Endothelial cell of umbilical vein (primary cell): Measurements from ENCODE around the gene MYH16. TPM values are rescaled to one million over a fixed set of nuclear protein-coding genes. Genes with fewer than 3 reads are reported as not detected.
"Not testable (repeated sequence)": the region's sequence is repeated elsewhere in the genome, so short reads cannot be mapped to it uniquely, and the experiment has no call there.

Experiments used
- BruUV-seq: library from RNA; stranded (reverse); fragments of 400-500 nt; replicated peaks from 2 replicates; lab custom pipeline; 2021; lab: Mats Ljungman, UMichigan
- CTCF ChIA-PET: fragments of 300-600, 350-600 bp; sonication (Branson Sonifier 250); formaldehyde crosslinking; loops from one replicate; lab custom pipeline; 2021; ENCODE audit warnings: antibody characterized with exemption, inconsistent platforms; lab: Charles Lee
- POLR2A ChIA-PET: fragments of 300-600, 350-600 bp; sonication (Branson Sonifier 250); formaldehyde crosslinking; loops from one replicate; lab custom pipeline; 2021; ENCODE audit warnings: antibody characterized with exemption, inconsistent platforms; lab: Charles Lee
- DNase-seq: peaks from one replicate; pipeline ENCODE4 v3.0.0-alpha.2; 2011; ENCODE audit warnings: low read depth, low spot score
- FAIRE-seq: peaks from 2 replicates; lab custom pipeline; 2011; peaks lifted over from hg19 to GRCh38; lab: Jason Lieb, UNC
- H2AFZ ChIP-seq: 2 replicates; pipeline ENCODE4 v1.6.0; 2012; ENCODE audit warnings: low read depth, low read length, control low read depth, inconsistent platforms
- H3K27ac ChIP-seq: 2 replicates; pipeline ENCODE4 v1.5.1; 2011; ENCODE audit warnings: low read depth, mild to moderate bottlenecking, control low read depth, low read length, moderate library complexity; ENCODE audit not compliant: insufficient read depth
- H3K27me3 ChIP-seq, 2 experiments: 2 replicates each; pipeline versions ENCODE4 v1.6.0 to v1.6.1; 2011; ENCODE audit warnings: low read length in 2 of 2, mixed read lengths in 1 of 2; ENCODE audit not compliant: control insufficient read depth in 2 of 2, insufficient read depth in 2 of 2
- H3K36me3 ChIP-seq, 2 experiments: 2 replicates in 1 of 2; 3 replicates in 1 of 2; pipeline ENCODE4 v1.5.1; 2011; ENCODE audit warnings: low read length in 2 of 2, mild to moderate bottlenecking in 1 of 2, moderate library complexity in 1 of 2; ENCODE audit not compliant: control insufficient read depth in 2 of 2, insufficient read depth in 2 of 2; ENCODE audit errors: extremely low read depth in 1 of 2
- H3K4me1 ChIP-seq: 3 replicates; pipeline ENCODE4 v1.5.1; 2011; ENCODE audit warnings: mild to moderate bottlenecking, low read length; ENCODE audit not compliant: control insufficient read depth, insufficient read depth; ENCODE audit errors: extremely low read depth
- H3K4me2 ChIP-seq: 2 replicates; pipeline ENCODE4 v1.6.1; 2011; ENCODE audit warnings: low read length, control low read depth, mixed read lengths; ENCODE audit not compliant: insufficient read depth
- H3K4me3 ChIP-seq, 3 experiments: fragments of 200-600 bp in 1 of 3; sonication (generic), shearing (Covaris generic) in 1 of 3; replicated peaks in 1 of 3; 2 replicates each; pipeline ENCODE4 v1.5.1; 2011 to 2016; ENCODE audit warnings: control low read depth in 3 of 3, low read length in 3 of 3, mild to moderate bottlenecking in 2 of 3, inconsistent platforms in 1 of 3, low read depth in 1 of 3, moderate library complexity in 1 of 3; ENCODE audit not compliant: insufficient read depth in 1 of 3
- H3K79me2 ChIP-seq: 2 replicates; pipeline ENCODE4 v1.6.0; 2012; ENCODE audit warnings: low read length, inconsistent platforms; ENCODE audit not compliant: control insufficient read depth, insufficient read depth
- H3K9ac ChIP-seq: replicated peaks from 2 replicates; pipeline ENCODE3; 2011; ENCODE audit warnings: low read length, control low read depth; ENCODE audit not compliant: insufficient read depth; ENCODE audit errors: extremely low read depth
- H3K9me1 ChIP-seq: replicated peaks from 3 replicates; pipeline ENCODE4 v1.6.0; 2011; ENCODE audit warnings: mild to moderate bottlenecking, low read length; ENCODE audit not compliant: control insufficient read depth, insufficient read depth; ENCODE audit errors: extremely low read depth
- H3K9me3 ChIP-seq: replicated peaks from 2 replicates; pipeline ENCODE4 v1.5.1; 2012; ENCODE audit warnings: low read length, inconsistent platforms; ENCODE audit not compliant: control insufficient read depth, insufficient read depth
- H4K20me1 ChIP-seq: replicated peaks from 2 replicates; pipeline ENCODE3; 2011; ENCODE audit warnings: mild to moderate bottlenecking, low read length; ENCODE audit not compliant: control insufficient read depth, insufficient read depth; ENCODE audit errors: extremely low read depth
- CTCF ChIP-seq, 2 donors: IDR thresholded peaks; 1 replicate in 1 of 2; 2 replicates in 1 of 2; pipeline ENCODE4 v1.5.1; 2011; ENCODE audit warnings: low read length in 2 of 2, mild to moderate bottlenecking in 2 of 2, moderate library complexity in 2 of 2, control low read depth in 1 of 2, inconsistent platforms in 1 of 2, low read depth in 1 of 2; ENCODE audit not compliant: insufficient read depth in 1 of 2; ENCODE audit errors: extremely low read depth in 1 of 2
- EZH2 ChIP-seq: IDR thresholded peaks from 2 replicates; pipeline ENCODE4 v1.6.1; 2012; ENCODE audit warnings: borderline replicate concordance, low read depth, mild to moderate bottlenecking, moderate library complexity, low read length, inconsistent platforms; ENCODE audit not compliant: severe bottlenecking
- FOS ChIP-seq: IDR thresholded peaks from 2 replicates; pipeline ENCODE4 v1.6.1; 2011; ENCODE audit warnings: mild to moderate bottlenecking, low read length, moderate library complexity, borderline replicate concordance; ENCODE audit not compliant: insufficient read depth
- GATA2 ChIP-seq: IDR thresholded peaks from 2 replicates; pipeline ENCODE4 v1.7.0; 2011; ENCODE audit warnings: low read depth, mild to moderate bottlenecking, moderate library complexity, mixed read lengths, low read length; ENCODE audit not compliant: insufficient read length, insufficient read depth
- JUN ChIP-seq: IDR thresholded peaks from 2 replicates; pipeline ENCODE4 v1.6.1; 2011; ENCODE audit warnings: borderline replicate concordance, low read depth; ENCODE audit not compliant: insufficient read length, insufficient read depth
- MAX ChIP-seq: IDR thresholded peaks from 2 replicates; pipeline ENCODE4 v1.6.1; 2011; ENCODE audit not compliant: insufficient read depth, insufficient read length
- MYC ChIP-seq: IDR thresholded peaks from one replicate; pipeline ENCODE4 v1.6.1; 2011; ENCODE audit warnings: mild to moderate bottlenecking, low read depth, low read length
- POLR2A ChIP-seq: IDR thresholded peaks from 2 replicates; pipeline ENCODE4 v1.6.1; 2012; ENCODE audit warnings: low read depth, mild to moderate bottlenecking, control low read depth, low read length
- POLR2AphosphoS5 ChIP-seq: IDR thresholded peaks from 2 replicates; pipeline ENCODE4 v1.6.1; 2012; ENCODE audit warnings: low read depth, mild to moderate bottlenecking, control low read depth, low read length, moderate library complexity; ENCODE audit not compliant: insufficient read depth
- dilution Hi-C: fragments of 300-500 bp; cut with MboI; formaldehyde crosslinking; loops from one replicate; pipeline ENCODE4 v1.15.0; 2019; ENCODE audit warnings: low sequenced_read_pairs; ENCODE audit not compliant: extremely low pct_ligation_motif_present
- intact Hi-C: fragments of 100-400 bp; cut with micrococcal nuclease; formaldehyde crosslinking; loops from one replicate; pipeline ENCODE4 v1.10.0; 2022
- polyA plus RNA-seq, 4 experiments: library from polyadenylated mRNA; depleted of rRNA in 3 of 4; stranded (reverse) in 3 of 4; unstranded in 1 of 4; fragments of >200 nt; gene quantifications; 2 replicates each; pipeline versions ENCODE4 v1.2.1 to v1.2.3, GENCODE V29; 2011 to 2012; ENCODE audit warnings: missing spikeins in 1 of 4
- total RNA-seq: library from RNA; stranded (reverse); gene quantifications from 2 replicates; pipeline ENCODE4 v1.2.3, GENCODE V29; 2021

The MYH16 gene
- total and polyA plus RNA-seq, 2 donors (not counting 3 experiments of a cell fraction or from before 2014, with no cell fraction given) = 0.01 to 0.11 TPM

- DNase-seq = no peak
- H3K9ac ChIP-seq = no peak overlapping the region
- no peak overlapping the region for H3K27ac ChIP-seq
- dilution Hi-C loops (no loop called here), intact Hi-C loops (no loop called here)
- no peaks in the 10 kb centered on the region for H3K27me3 ChIP-seq
- no peaks in the 10 kb centered on the region for H3K79me2 ChIP-seq
- no peak overlapping the region for H2AFZ ChIP-seq
- ChIA-PET CTCF (no interaction called here), POLR2A (no interaction called here)
- no peak overlapping the region for H3K4me3 ChIP-seq
- peaks cover 12% of the 10 kb centered on the region for H3K4me1 ChIP-seq
- no peak for TF ChIP-seq EZH2
- no peak for TF ChIP-seq JUN
- no peak for TF ChIP-seq POLR2A
- no peak for TF ChIP-seq FOS
- TF ChIP-seq GATA2 = no peak
- TF ChIP-seq CTCF (IDR thresholded peaks at IDR 0.05; ENCODE audit: extremely low read depth in 1 of 2, insufficient read depth in 1 of 2, low read depth in 1 of 2, low read length in 2 of 2) = no peak
- no peak for TF ChIP-seq MAX
- TF ChIP-seq MYC = no peak
- no peak for TF ChIP-seq POLR2AphosphoS5
- H3K4me2 ChIP-seq = no peak overlapping the region
- H3K36me3 ChIP-seq = no peaks in the 10 kb centered on the region
- H3K9me3 ChIP-seq = no peaks in the 10 kb centered on the region
- no TSS peak for BruUV-seq
- H3K9me1 ChIP-seq = no peaks in the 10 kb centered on the region
- H4K20me1 ChIP-seq = no peaks in the 10 kb centered on the region
- no peak for FAIRE-seq
Observed at GRCh38 chr7:99278180-99278579, 5.5 kb downstream of the MYH16 start.

GRCh38 chr7:99284165-99284564 is 11.5 kb downstream of the MYH16 start:
- BruUV-seq, intact Hi-C loops: not testable (repeated sequence)

More at GRCh38 chr7:99284165-99284564, 11.5 kb downstream of the MYH16 start:
- H3K4me2 ChIP-seq, dilution Hi-C loops, POLR2A ChIA-PET, H3K4me3 ChIP-seq, H3K9ac ChIP-seq, H3K9me3 ChIP-seq, H3K27me3 ChIP-seq, DNase-seq, H3K27ac ChIP-seq, H3K36me3 ChIP-seq, FAIRE-seq, H3K79me2 ChIP-seq, H4K20me1 ChIP-seq, H3K9me1 ChIP-seq, H3K4me1 ChIP-seq, H2AFZ ChIP-seq: not testable (repeated sequence)
- CTCF ChIA-PET = interaction anchor here (0.6 to 1.2 kb wide), 3 partner anchors 16 to 87 kb away, joined by 3 to 5 read pairs (median 3); no protein-coding TSS in a partner anchor
